H1 (cell line): ENCODE results near the gene MYL6.

Source experiments
- CHD1 ChIP-seq: IDR thresholded peaks from 2 replicates; pipeline ENCODE4 v1.6.1; 2012; ENCODE audit warnings: low read depth, low read length, improper control_type of control experiment
- EGR1 ChIP-seq: IDR thresholded peaks from 2 replicates; pipeline ENCODE4 v1.6.1; 2011; ENCODE audit warnings: low read depth, low read length, borderline replicate concordance
- EZH2 ChIP-seq: fragments of 200-600 bp; sonication (generic); IDR thresholded peaks from 2 replicates; pipeline ENCODE4 v1.7.1; 2012; ENCODE audit warnings: low read depth, mild to moderate bottlenecking, moderate library complexity, low read length, inconsistent platforms; ENCODE audit not compliant: severe bottlenecking
- JUN ChIP-seq: IDR thresholded peaks from 2 replicates; pipeline ENCODE4 v1.6.1; 2011; ENCODE audit warnings: low read depth, mild to moderate bottlenecking, improper control_type of control experiment, low read length
- JUND ChIP-seq: IDR thresholded peaks from 2 replicates; pipeline ENCODE4 v1.6.1; 2011; ENCODE audit warnings: mild to moderate bottlenecking, improper control_type of control experiment, low read length
- MAX ChIP-seq: IDR thresholded peaks from 2 replicates; pipeline ENCODE4 v1.6.1; 2012; ENCODE audit warnings: inconsistent platforms
- POLR2AphosphoS5 ChIP-seq: IDR thresholded peaks from 2 replicates; pipeline ENCODE4 v1.6.1; 2011; ENCODE audit warnings: low read depth, low read length
- RAD21 ChIP-seq, 2 experiments: IDR thresholded peaks in 1 of 2; conservative IDR thresholded peaks in 1 of 2; 2 replicates each; pipeline ENCODE4 v1.6.1; 2011; ENCODE audit warnings: low read depth in 2 of 2, low read length in 2 of 2, improper control_type of control experiment in 1 of 2, inconsistent platforms in 1 of 2, mild to moderate bottlenecking in 1 of 2, moderate library complexity in 1 of 2
- RFX5 ChIP-seq: IDR thresholded peaks from 2 replicates; pipeline ENCODE4 v1.6.1; 2011; ENCODE audit warnings: low read depth, low read length, improper control_type of control experiment, borderline replicate concordance
- RNF2 ChIP-seq: fragments of 200-900, 300-1000 bp; sonication (generic); IDR thresholded peaks from 2 replicates; pipeline ENCODE4 v1.7.1; 2016; ENCODE audit warnings: borderline replicate concordance, low read depth, mild to moderate bottlenecking, antibody characterized with exemption, low read length; ENCODE audit not compliant: poor library complexity, severe bottlenecking; ENCODE audit errors: missing control alignments
- SP1 ChIP-seq: IDR thresholded peaks from 2 replicates; pipeline ENCODE4 v1.6.1; 2011; ENCODE audit warnings: low read depth, low read length
- USF2 ChIP-seq: IDR thresholded peaks from 2 replicates; pipeline ENCODE4 v1.6.1; 2011; ENCODE audit warnings: low read length, improper control_type of control experiment
- TF ChIP-seq, protein P1 (sequence below), 3 experiments: IDR thresholded peaks; 1 replicate in 2 of 3; 2 replicates in 1 of 3; pipeline versions ENCODE4 v1.5.1 to v1.6.1; 2011; ENCODE audit warnings: low read length in 3 of 3, mild to moderate bottlenecking in 3 of 3, inconsistent platforms in 2 of 3, low read depth in 1 of 3, moderate library complexity in 1 of 3; ENCODE audit not compliant: insufficient read depth in 1 of 3; ENCODE audit errors: control extremely low read depth in 1 of 3

DNA sequence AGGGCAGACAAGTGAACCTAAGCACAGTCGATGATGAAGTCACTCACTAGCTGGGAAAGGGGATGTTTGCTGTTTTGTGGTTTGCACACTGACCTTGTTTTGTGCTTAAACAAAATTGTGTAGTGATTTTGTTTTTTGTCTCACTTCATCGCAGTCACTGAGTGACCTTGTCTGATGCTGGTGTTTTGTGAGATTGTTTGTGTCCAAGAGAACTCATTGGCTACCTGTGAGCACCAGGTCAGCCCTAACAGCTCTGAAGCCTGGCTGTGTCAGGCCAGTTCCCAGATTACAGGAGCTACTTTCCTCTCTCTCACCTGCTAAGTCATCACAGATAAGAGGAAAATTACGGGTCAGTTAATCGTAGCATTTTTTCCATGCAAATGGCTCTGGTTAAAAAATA lies 34.0 kb upstream of the MYL6 start:
- no peak for TF ChIP-seq RNF2
- TF ChIP-seq MAX: no peak
- no peak for TF ChIP-seq EGR1
- TF ChIP-seq POLR2AphosphoS5: no peak
- TF ChIP-seq, protein P1, sequence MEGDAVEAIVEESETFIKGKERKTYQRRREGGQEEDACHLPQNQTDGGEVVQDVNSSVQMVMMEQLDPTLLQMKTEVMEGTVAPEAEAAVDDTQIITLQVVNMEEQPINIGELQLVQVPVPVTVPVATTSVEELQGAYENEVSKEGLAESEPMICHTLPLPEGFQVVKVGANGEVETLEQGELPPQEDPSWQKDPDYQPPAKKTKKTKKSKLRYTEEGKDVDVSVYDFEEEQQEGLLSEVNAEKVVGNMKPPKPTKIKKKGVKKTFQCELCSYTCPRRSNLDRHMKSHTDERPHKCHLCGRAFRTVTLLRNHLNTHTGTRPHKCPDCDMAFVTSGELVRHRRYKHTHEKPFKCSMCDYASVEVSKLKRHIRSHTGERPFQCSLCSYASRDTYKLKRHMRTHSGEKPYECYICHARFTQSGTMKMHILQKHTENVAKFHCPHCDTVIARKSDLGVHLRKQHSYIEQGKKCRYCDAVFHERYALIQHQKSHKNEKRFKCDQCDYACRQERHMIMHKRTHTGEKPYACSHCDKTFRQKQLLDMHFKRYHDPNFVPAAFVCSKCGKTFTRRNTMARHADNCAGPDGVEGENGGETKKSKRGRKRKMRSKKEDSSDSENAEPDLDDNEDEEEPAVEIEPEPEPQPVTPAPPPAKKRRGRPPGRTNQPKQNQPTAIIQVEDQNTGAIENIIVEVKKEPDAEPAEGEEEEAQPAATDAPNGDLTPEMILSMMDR (IDR thresholded peaks at IDR 0.05; ENCODE audit: control extremely low read depth in 1 of 3, insufficient read depth in 1 of 3, low read depth in 1 of 3, low read length in 3 of 3): no peak
- no peak for TF ChIP-seq JUN
- TF ChIP-seq SP1: no peak
- no peak for TF ChIP-seq USF2
- no peak for TF ChIP-seq RAD21 (IDR thresholded peaks at IDR 0.05 in 1 of 2, conservative IDR thresholded peaks at IDR 0.05 in 1 of 2; ENCODE audit: low read depth in 2 of 2, low read length in 2 of 2)
- TF ChIP-seq JUND: no peak
- TF ChIP-seq CHD1: no peak
- TF ChIP-seq RFX5: no peak
- no peak for TF ChIP-seq EZH2
